DMS 273 (cell line): ENCODE measurements around the gene SART3.
"Not testable (repeated sequence)": the region's sequence is repeated elsewhere in the genome, so short reads cannot be mapped to it uniquely, and the experiment has no call there.

Experiments
- DNase-seq: peaks from one replicate; lab custom pipeline; 2025; ENCODE audit not compliant: unreplicated experiment; lab: John Stamatoyannopoulos, UW

Gene SART3

GRCh38 chr12:108597559-108598471 is 36.8 kb upstream of the SART3 start, which contains the start of gene TMEM119:
TMEM119 (minus strand) TSS chr12:108598084; CDS start chr12:108592383, 5,701 bp downstream.
- no peak for DNase-seq

- no peak for DNase-seq
Measured at GRCh38 chr12:108596854-108597558, 36.0 kb upstream of the SART3 start.

- no peak for DNase-seq
Measured at GRCh38 chr12:108595711-108596647, 35.0 kb upstream of the SART3 start.

GRCh38 chr12:108594960-108595710 is 34.2 kb upstream of the SART3 start:
- no peak for DNase-seq

- no peak for DNase-seq
Measured at GRCh38 chr12:108594323-108594903, 33.4 kb upstream of the SART3 start.

- DNase-seq = no peak
Measured at GRCh38 chr12:108592033-108592909, 31.3 kb upstream of the SART3 start.

DNA sequence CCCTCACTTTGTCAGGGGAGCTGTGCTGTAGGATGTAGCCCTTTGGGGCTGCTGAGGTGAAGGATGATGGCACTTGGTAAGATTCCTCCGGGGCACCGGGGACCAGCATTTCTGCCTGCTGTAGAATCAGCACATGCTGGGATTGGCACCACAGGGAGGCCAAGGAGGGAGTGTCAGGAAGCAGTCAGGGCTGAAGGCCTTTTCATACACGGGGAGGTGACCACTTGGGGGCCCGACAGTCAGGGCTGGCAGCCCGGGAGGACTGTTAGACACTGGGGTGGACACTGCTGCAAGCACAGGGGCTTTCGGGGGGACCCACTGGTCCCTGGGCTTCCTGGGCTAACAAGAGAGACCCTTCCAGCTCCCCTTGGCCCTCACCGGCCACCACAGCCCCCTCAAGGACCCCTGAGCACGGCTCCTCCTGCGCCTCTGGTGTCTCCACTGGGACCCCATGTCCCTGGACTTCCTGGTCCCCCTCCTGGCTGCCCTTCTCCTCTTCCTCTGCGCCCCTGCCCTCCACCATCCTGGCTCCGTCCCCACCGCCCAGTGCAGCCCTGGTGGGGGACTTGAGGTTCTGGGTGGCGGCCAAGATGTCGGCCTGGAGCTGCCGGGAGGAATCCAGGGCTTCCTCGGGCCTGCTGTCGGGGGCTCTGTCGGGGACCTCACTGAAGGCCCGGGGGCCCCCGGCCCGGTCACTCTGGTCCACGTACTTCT is 30.5 kb upstream of the SART3 start:
- no peak for DNase-seq

- DNase-seq = not testable (repeated sequence)
Measured at GRCh38 chr12:108590463-108590862, 29.5 kb upstream of the SART3 start.

- no peak for DNase-seq
Measured at GRCh38 chr12:108589840-108590229, 28.9 kb upstream of the SART3 start.

- no peak for DNase-seq
Measured at GRCh38 chr12:108589028-108589839, 28.3 kb upstream of the SART3 start.

DNA sequence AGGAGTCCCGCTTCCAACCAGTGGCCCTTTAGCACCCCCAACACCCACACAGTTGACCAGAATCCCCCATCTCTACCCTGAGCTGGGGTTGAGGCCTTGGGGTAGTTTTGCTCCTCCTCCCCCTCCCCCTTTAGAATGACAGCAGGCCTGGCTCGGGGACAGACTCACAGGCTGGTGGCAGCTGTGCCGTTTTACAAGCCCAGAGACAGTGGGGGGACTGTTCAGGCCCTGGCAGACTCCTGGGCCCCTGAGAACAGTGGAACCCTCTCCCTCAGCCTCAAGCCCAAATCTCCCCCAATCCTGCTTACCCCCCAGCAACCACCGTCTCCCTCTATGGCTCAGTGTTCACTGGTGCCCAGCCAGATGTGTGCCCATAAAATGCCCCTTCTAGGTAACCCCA is 26.9 kb upstream of the SART3 start:
- peak; percentile 27 for DNase-seq

DNA sequence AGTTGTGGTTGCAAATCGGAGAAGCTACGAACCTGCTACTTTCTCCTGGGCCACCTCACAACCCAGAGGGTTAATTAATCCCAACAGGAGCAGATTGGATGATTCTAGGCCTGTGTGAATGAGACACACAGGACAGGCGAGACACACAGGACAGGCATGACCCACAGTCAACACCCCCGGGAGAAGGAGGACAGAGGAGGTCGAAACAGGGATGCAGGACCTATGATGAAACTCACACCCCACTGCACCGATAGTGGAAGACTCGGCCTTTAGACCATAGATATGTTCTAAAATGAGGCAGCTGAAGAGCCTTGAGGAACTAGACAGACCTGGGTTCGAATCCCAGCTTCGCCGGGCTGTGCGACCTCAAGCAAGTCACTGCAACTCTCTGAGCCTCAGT is 25.3 kb upstream of the SART3 start:
- no peak for DNase-seq

DNA sequence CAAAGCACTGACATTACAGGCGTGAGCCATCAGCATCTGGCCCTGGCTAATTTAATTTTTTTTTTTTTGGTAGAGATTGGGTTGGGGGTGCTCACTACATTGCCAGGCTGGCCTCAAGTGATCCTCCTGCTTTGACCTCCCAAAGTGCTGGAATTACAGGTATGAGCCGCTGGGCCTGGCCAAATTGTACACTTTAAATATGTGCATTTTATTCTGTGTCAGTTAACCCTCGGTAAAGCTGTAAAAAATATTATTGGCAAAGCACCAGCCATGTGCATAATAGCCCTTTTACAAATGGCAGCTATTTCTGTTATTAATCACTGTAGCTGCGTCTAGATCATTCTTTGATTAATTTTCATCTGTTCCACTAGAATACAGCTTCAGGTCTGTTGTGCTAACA is 24.9 kb upstream of the SART3 start:
- DNase-seq = no peak

DNA sequence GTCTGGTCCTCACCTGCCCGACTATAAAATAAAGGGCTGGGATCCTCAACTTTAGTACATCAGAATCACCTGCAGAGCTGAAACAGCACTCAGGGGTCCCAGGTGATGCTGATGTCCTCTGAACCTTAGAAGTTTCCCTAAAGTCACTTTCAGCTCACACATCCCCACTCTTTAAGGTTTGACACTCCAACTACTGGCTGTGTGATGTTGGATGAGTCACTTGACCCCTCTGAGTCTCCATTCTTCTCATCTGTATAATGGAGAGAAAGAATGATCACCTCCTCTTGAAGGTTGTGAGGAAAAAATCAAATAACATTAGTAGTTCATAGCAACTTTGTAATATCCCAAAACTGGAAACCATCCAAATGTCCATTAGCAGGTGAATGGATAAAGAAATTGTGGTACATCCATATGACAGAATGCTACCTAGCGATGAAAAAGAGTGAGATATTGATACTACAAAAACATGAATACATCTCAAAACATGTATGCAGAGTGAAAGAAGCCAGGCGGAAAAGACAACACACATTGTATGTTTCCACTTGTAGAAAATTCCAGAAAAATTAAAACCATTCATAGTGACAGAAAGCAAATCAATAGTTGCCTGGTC is 23.6 kb upstream of the SART3 start:
- no peak for DNase-seq

DNA sequence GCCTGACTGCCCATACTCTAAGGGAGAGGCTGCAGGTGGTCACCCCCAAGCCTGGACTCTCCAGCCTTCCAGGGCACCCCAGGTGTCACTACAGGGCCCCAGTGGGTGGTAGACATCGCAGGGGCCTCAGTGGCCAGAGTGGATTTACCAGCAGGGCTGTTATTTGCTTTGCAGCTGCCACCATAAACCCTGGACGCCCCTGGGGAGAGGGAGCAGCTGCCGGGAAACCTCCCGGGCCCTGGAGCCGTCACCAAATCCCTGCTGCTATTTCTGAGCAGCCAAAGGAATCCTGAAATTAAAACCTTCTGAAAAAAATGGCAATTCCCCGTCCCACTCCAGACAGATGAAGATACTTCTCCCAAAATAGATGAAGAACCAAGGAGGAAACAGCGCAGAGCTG is 23.0 kb upstream of the SART3 start:
- DNase-seq = peak; percentile 55

DNA sequence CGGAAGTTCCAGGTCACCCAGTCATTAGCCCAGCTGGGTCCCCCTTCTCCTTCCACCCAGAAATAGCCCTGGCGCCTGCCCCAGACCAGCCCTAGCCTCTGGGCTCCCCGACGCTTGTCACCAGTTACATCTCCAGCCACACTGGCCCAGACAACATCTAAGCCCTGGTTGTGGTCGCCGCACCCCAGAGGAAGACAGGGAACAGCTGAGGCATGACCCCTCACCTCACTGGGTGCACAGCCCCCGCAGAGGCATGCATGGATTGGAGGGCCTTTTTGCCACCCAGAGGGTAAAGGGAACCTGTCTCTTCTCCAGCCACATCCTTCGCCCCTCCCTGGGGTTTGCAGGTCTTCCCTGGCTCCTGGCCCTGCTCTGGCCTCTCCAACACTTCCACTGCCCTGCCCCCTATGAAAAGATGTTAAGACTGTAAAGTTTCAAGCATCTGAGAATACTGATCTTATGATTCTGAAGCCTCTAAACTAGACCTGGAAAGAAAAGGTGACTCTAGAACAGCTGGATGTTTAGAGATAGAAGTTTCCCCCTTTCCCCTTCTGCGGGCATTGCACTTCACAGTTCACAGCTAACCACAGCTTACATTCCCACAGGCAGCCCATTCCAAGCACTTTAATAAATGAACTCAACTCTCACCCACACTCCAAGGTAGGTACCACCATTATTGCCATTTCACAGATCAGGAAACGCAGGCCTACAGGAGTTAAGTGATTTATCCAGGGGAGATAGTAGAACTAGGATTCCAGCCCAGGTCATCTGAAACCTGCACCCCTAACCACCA is 22.2 kb upstream of the SART3 start:
- DNase-seq = no peak
